CD14-positive monocyte (primary cell): ENCODE results near the gene TAS2R3. TPM values are rescaled to one million over a fixed set of nuclear protein-coding genes. Genes with fewer than 3 reads are reported as not detected.

Experiments used
- DNase-seq, 3 donors: peaks; one replicate each; pipeline ENCODE4 v3.0.0-alpha.2; 2011 to 2022
- H2AFZ ChIP-seq: 2 replicates; pipeline ENCODE4 v1.6.0; 2012; ENCODE audit warnings: mild to moderate bottlenecking, low read depth, low read length, inconsistent platforms; ENCODE audit not compliant: insufficient read depth, poor library complexity, severe bottlenecking
- H3K27ac ChIP-seq, 2 donors: 1 replicate in 1 of 2; 2 replicates in 1 of 2; pipeline ENCODE4 v1.5.1; 2012 to 2013; ENCODE audit warnings: low read length in 2 of 2, control low read depth in 1 of 2, inconsistent platforms in 1 of 2, low read depth in 1 of 2, mild to moderate bottlenecking in 1 of 2
- H3K27me3 ChIP-seq, 2 donors: one replicate each; pipeline versions ENCODE4 v1.6.0 to v1.6.1; 2011 to 2013; ENCODE audit warnings: low read length in 2 of 2; ENCODE audit not compliant: control insufficient read depth in 2 of 2, insufficient read depth in 2 of 2
- H3K36me3 ChIP-seq, 2 donors: replicated peaks in 1 of 2; 1 replicate in 1 of 2; 2 replicates in 1 of 2; pipeline versions ENCODE4 v1.5.1 to v1.6.1; 2012 to 2013; ENCODE audit warnings: low read length in 2 of 2, control low read depth in 1 of 2, inconsistent platforms in 1 of 2, mild to moderate bottlenecking in 1 of 2; ENCODE audit not compliant: insufficient read depth in 2 of 2, control insufficient read depth in 1 of 2
- H3K4me1 ChIP-seq, 2 donors: 1 replicate in 1 of 2; 2 replicates in 1 of 2; pipeline versions ENCODE4 v1.5.1 to v1.6.1; 2012 to 2013; ENCODE audit warnings: low read length in 2 of 2, control low read depth in 1 of 2, inconsistent platforms in 1 of 2, mild to moderate bottlenecking in 1 of 2, moderate library complexity in 1 of 2; ENCODE audit not compliant: insufficient read depth in 2 of 2, control insufficient read depth in 1 of 2
- H3K4me2 ChIP-seq: replicated peaks from 2 replicates; pipeline ENCODE3; 2012; ENCODE audit warnings: low read length, moderate library complexity, mild to moderate bottlenecking; ENCODE audit not compliant: poor library complexity, severe bottlenecking; ENCODE audit errors: extremely low read depth
- H3K4me3 ChIP-seq, 3 experiments: fragments of 200-600 bp in 1 of 3; sonication (generic) in 1 of 3; replicated peaks in 1 of 3; 1 replicate in 2 of 3; 2 replicates in 1 of 3; pipeline ENCODE4 v1.5.1; 2011 to 2013; ENCODE audit warnings: low read length in 3 of 3, mild to moderate bottlenecking in 3 of 3, control low read depth in 2 of 3, low read depth in 2 of 3, inconsistent platforms in 1 of 3, moderate library complexity in 1 of 3
- H3K79me2 ChIP-seq: 2 replicates; pipeline ENCODE4 v1.6.0; 2012; ENCODE audit warnings: mild to moderate bottlenecking, control low read depth, inconsistent platforms, low read length, moderate library complexity; ENCODE audit not compliant: insufficient read depth
- H3K9ac ChIP-seq: 2 replicates; pipeline ENCODE4 v1.6.0; 2017; ENCODE audit warnings: low read length, mild to moderate bottlenecking; ENCODE audit not compliant: insufficient read depth, poor library complexity, severe bottlenecking
- H3K9me3 ChIP-seq, 2 donors: replicated peaks in 1 of 2; 1 replicate in 1 of 2; 2 replicates in 1 of 2; pipeline versions ENCODE4 v1.5.1 to v1.6.1; 2012 to 2013; ENCODE audit warnings: low read length in 2 of 2, control low read depth in 1 of 2; ENCODE audit not compliant: control insufficient read depth in 1 of 2, insufficient read depth in 1 of 2
- H4K20me1 ChIP-seq: 2 replicates; pipeline ENCODE4 v1.6.0; 2012; ENCODE audit warnings: mild to moderate bottlenecking, low read length, control low read depth, moderate library complexity; ENCODE audit not compliant: insufficient read depth
- H3K27ac Mint-ChIP-seq, 7 donors: one replicate each; pipeline ENCODE4 v1.8.0; 2020; ENCODE audit warnings: mild to moderate bottlenecking in 7 of 7, mixed read lengths in 7 of 7, moderate library complexity in 6 of 7, inconsistent platforms in 2 of 7
- H3K27me3 Mint-ChIP-seq, 3 donors: one replicate each; pipeline ENCODE4 v1.8.0; 2021 to 2022; ENCODE audit warnings: low read depth in 3 of 3, mild to moderate bottlenecking in 3 of 3, mixed read lengths in 3 of 3, moderate library complexity in 3 of 3, inconsistent platforms in 1 of 3
- H3K36me3 Mint-ChIP-seq, 2 donors: one replicate each; pipeline ENCODE4 v1.8.0; 2020; ENCODE audit warnings: mixed read lengths in 2 of 2, inconsistent platforms in 1 of 2, mild to moderate bottlenecking in 1 of 2
- H3K4me1 Mint-ChIP-seq: one replicate; pipeline ENCODE4 v1.8.0; 2020; ENCODE audit warnings: mild to moderate bottlenecking, mixed read lengths
- H3K4me3 Mint-ChIP-seq, 2 donors: one replicate each; pipeline ENCODE4 v1.8.0; 2020; ENCODE audit warnings: mild to moderate bottlenecking in 2 of 2, mixed read lengths in 2 of 2, moderate library complexity in 1 of 2
- H3K9me3 Mint-ChIP-seq, 7 donors: one replicate each; pipeline ENCODE4 v1.8.0; 2020 to 2022; ENCODE audit warnings: mixed read lengths in 7 of 7, mild to moderate bottlenecking in 6 of 7, moderate library complexity in 6 of 7, inconsistent platforms in 2 of 7
- WGBS: methylation state at CpG from one replicate; pipeline ENCODE4 v1.1.5; 2013; ENCODE audit warnings: missing lambda C conversion rate; ENCODE audit not compliant: insufficient coverage; 5-methylcytosine and 5-hydroxymethylcytosine counted together
- intact Hi-C, 2 donors: fragments of 100-400 bp; cut with micrococcal nuclease; formaldehyde crosslinking; loops; one replicate each; pipeline versions ENCODE4 v1.15.0 to v1.15.1; 2023
- polyA plus RNA-seq, 3 donors: library from polyadenylated mRNA; depleted of rRNA in 1 of 3; unstranded in 2 of 3; stranded (reverse) in 1 of 3; fragments of 300-500 nt in 2 of 3; fragments of >200 nt in 1 of 3; fragmentation: Illumina TruSeq in 2 of 3; gene quantifications; 1 replicate in 2 of 3; 2 replicates in 1 of 3; pipeline ENCODE4 v1.2.3, GENCODE V29; 2012 to 2021
- TF ChIP-seq, protein P1 (sequence below): fragments of 200-600 bp; IDR thresholded peaks from one replicate; pipeline ENCODE4 v1.8.0; 2022; ENCODE audit warnings: antibody characterized with exemption, mild to moderate bottlenecking

Gene TAS2R3
- polyA plus RNA-seq, 3 donors = not detected

DNA sequence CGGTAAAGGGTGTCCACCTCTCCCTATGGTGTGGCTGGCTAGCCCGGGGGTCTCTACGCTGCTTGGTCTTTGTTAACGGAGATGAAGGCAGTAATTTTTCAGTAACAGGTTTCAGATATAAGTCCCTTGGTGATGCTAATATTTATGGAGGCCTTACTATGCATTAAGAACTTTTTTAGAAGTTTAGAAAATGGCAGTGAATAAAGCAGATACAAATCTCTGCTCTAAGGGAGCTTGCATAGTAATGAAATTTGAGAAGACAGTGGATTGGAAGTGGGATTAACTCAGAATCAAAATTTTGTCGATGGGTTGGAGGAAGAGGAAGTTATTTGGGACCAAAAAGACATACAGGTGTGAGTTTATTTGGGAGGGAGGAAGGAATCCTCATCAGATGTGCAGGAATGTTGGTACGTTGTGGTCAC lies 25.3 kb upstream of the TAS2R3 start:
- Histone ChIP-seq H3K79me2 (peaks cover 32% of the 10 kb centered on the region), H3K4me2 (peak overlapping the region; percentile 88), H4K20me1 (no peaks in the 10 kb centered on the region), H3K36me3 (peaks cover 32 to 36% of the 10 kb centered on the region in 2 donors), H3K9me3 (no peaks in the 10 kb centered on the region), H2AFZ (peak overlapping the region; percentile 96), H3K9ac (peak overlapping the region; percentile 87), H3K27me3 (no peaks in the 10 kb centered on the region), H3K27ac (peak overlapping the region; percentile 80 to 96), H3K4me1 (peaks cover 15 to 19% of the 10 kb centered on the region in 2 donors), H3K4me3 (peak overlapping the region; percentile 77 to 96 (median 86))
- Mint-ChIP-seq H3K36me3 (peaks cover 31 to 34% of the 10 kb centered on the region in 2 donors), H3K27me3 (no peaks in the 10 kb centered on the region), H3K4me1 (peaks cover 22% of the 10 kb centered on the region), H3K9me3 (peaks cover 0 to 2% (median 0%) of the 10 kb centered on the region in 7 donors), H3K4me3 (peak overlapping the region; percentile 96 to 99), H3K27ac (peak overlapping the region; percentile 97 to 100 (median 99))
- WGBS = 0% methylated on average over 5 of the region's 6 CpGs
- TF ChIP-seq, protein P1, sequence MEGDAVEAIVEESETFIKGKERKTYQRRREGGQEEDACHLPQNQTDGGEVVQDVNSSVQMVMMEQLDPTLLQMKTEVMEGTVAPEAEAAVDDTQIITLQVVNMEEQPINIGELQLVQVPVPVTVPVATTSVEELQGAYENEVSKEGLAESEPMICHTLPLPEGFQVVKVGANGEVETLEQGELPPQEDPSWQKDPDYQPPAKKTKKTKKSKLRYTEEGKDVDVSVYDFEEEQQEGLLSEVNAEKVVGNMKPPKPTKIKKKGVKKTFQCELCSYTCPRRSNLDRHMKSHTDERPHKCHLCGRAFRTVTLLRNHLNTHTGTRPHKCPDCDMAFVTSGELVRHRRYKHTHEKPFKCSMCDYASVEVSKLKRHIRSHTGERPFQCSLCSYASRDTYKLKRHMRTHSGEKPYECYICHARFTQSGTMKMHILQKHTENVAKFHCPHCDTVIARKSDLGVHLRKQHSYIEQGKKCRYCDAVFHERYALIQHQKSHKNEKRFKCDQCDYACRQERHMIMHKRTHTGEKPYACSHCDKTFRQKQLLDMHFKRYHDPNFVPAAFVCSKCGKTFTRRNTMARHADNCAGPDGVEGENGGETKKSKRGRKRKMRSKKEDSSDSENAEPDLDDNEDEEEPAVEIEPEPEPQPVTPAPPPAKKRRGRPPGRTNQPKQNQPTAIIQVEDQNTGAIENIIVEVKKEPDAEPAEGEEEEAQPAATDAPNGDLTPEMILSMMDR = no peak
- intact Hi-C loops = loop anchor here in 1 of 2 donors (10.0 kb wide), 1 partner anchor 84 kb away; no protein-coding TSS in a partner anchor
- DNase-seq = no peak

DNA sequence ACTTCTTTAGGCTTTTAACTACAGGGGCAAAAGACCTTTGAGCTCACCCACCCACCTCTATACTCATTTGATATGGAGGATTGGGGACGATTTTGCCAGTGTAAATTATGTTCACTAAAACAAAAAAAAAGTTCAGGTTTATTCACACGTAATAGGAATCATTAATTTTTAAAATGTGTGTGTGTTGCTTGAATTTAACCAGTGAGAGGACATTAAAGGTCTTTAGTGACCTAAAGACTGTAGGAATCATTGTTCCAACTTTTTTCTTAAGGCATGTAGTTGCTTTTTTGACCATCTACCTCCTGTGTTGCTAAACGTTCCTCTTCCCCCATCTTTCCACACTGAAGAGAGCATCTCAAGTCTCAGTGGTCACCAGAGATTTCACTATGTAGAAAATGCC lies 24.6 kb upstream of the TAS2R3 start:
- peaks cover 0 to 2% (median 0%) of the 10 kb centered on the region in 7 donors for H3K9me3 Mint-ChIP-seq
- TF ChIP-seq, protein P1 = no peak
- H3K27ac Mint-ChIP-seq = no peak overlapping the region
- H3K27me3 Mint-ChIP-seq = no peaks in the 10 kb centered on the region
- H3K4me1 Mint-ChIP-seq = peaks cover 22% of the 10 kb centered on the region
- peaks cover 38 to 40% of the 10 kb centered on the region in 2 donors for H3K36me3 Mint-ChIP-seq
- H3K27me3 ChIP-seq = no peaks in the 10 kb centered on the region
- intact Hi-C loops = loop anchor here in 1 of 2 donors (10.0 kb wide), 1 partner anchor 84 kb away; no protein-coding TSS in a partner anchor
- H3K79me2 ChIP-seq = peaks cover 32% of the 10 kb centered on the region
- H4K20me1 ChIP-seq = no peaks in the 10 kb centered on the region
- peaks cover 38 to 43% of the 10 kb centered on the region in 2 donors for H3K36me3 ChIP-seq
- H3K27ac ChIP-seq = no peak overlapping the region
- DNase-seq = no peak
- H3K9me3 ChIP-seq = no peaks in the 10 kb centered on the region
- H3K4me3 Mint-ChIP-seq = no peak overlapping the region
- no peak overlapping the region for H3K9ac ChIP-seq
- WGBS = 80% methylated on average over 1 of the region's 3 CpGs
- H3K4me3 ChIP-seq = peak overlapping the region in 1 of 3 experiments; percentile 96
- no peak overlapping the region for H2AFZ ChIP-seq
- peaks cover 15 to 19% of the 10 kb centered on the region in 2 donors for H3K4me1 ChIP-seq
- peak overlapping the region; percentile 88 for H3K4me2 ChIP-seq
